BLaER1 treated with 17β-estradiol and CSF1 and Interleukin-3, amounts not matched to agents 10 nM and 100 nM (cell line): Measurements from ENCODE around the gene BCL7B.
"Not testable (repeated sequence)": the region's sequence is repeated elsewhere in the genome, so short reads cannot be mapped to it uniquely, and the experiment has no call there.

Source experiments
- H3K27ac ChIP-seq, 11 experiments: shearing (Covaris generic); formaldehyde crosslinking; 2 replicates each; pipeline ENCODE4 v1.8.1; 2022
- H3K27me3 ChIP-seq, 11 experiments: shearing (Covaris generic); formaldehyde crosslinking; 2 replicates each; pipeline ENCODE4 v1.8.1; 2022
- H3K36me3 ChIP-seq, 11 experiments: shearing (Covaris generic); formaldehyde crosslinking; 2 replicates each; pipeline ENCODE4 v1.8.1; 2022
- H3K4me1 ChIP-seq, 10 experiments: shearing (Covaris generic); formaldehyde crosslinking; 2 replicates each; pipeline ENCODE4 v1.8.1; 2022
- H3K4me2 ChIP-seq, 11 experiments: shearing (Covaris generic); formaldehyde crosslinking; 2 replicates each; pipeline ENCODE4 v1.8.1; 2022
- H3K4me3 ChIP-seq, 10 experiments: shearing (Covaris generic); formaldehyde crosslinking; 2 replicates each; pipeline ENCODE4 v1.8.1; 2022
- H3K9ac ChIP-seq, 11 experiments: shearing (Covaris generic); formaldehyde crosslinking; 2 replicates each; pipeline ENCODE4 v1.8.1; 2022
- H3K9me3 ChIP-seq, 11 experiments: shearing (Covaris generic); formaldehyde crosslinking; replicated peaks in 1 of 11; 2 replicates each; pipeline ENCODE4 v1.8.1; 2022
- H4K20me1 ChIP-seq, 11 experiments: shearing (Covaris generic); formaldehyde crosslinking; 2 replicates each; pipeline ENCODE4 v1.8.1; 2022
- Cebpa-rat ChIP-seq, 11 experiments: shearing (Covaris generic); IDR thresholded peaks; 2 replicates each; pipeline ENCODE4 v1.8.1; 2022

BCL7B gene

GRCh38 chr7:73596191-73597065 is 38.9 kb upstream of the BCL7B start:
- no peaks in the 10 kb centered on the region for H3K36me3 ChIP-seq

GRCh38 chr7:73595358-73595757 is 37.9 kb upstream of the BCL7B start:
- TF ChIP-seq Cebpa-rat (IDR thresholded peaks at IDR 0.05) = no peak
- Histone ChIP-seq H3K27me3 (no peaks in the 10 kb centered on the region; a peak in 1 of 22 replicates), H3K36me3 (no peaks in the 10 kb centered on the region), H3K9me3 (no peaks in the 10 kb centered on the region), H3K4me1 (peaks cover 0 to 24% (median 0%) of the 10 kb centered on the region in 10 experiments; a peak in 5 of 20 replicates), H3K4me3 (no peak overlapping the region), H3K27ac (no peak overlapping the region), H4K20me1 (no peaks in the 10 kb centered on the region; a peak in 1 of 22 replicates), H3K4me2 (no peak overlapping the region; a peak in 1 of 22 replicates), H3K9ac (no peak overlapping the region)

More at GRCh38 chr7:73596191-73597065, 38.9 kb upstream of the BCL7B start:
- no peak overlapping the region for H3K27ac ChIP-seq
- H3K4me2 ChIP-seq = no peak overlapping the region
- H3K9ac ChIP-seq = no peak overlapping the region
- H3K9me3 ChIP-seq = no peaks in the 10 kb centered on the region
- peaks cover 2 to 32% (median 7%) of the 10 kb centered on the region in 10 experiments; a peak in 17 of 20 replicates for H3K4me1 ChIP-seq
- TF ChIP-seq Cebpa-rat (IDR thresholded peaks at IDR 0.05) = no peak
- H3K4me3 ChIP-seq = no peak overlapping the region
- no peaks in the 10 kb centered on the region; a peak in 1 of 22 replicates for H3K27me3 ChIP-seq
- H4K20me1 ChIP-seq = no peaks in the 10 kb centered on the region

GRCh38 chr7:73593207-73594045 is 35.9 kb upstream of the BCL7B start:
- Histone ChIP-seq H3K27ac (no peak overlapping the region), H3K4me1 (peaks cover 0 to 13% (median 0%) of the 10 kb centered on the region in 10 experiments; a peak in 4 of 20 replicates), H4K20me1 (no peaks in the 10 kb centered on the region; a peak in 1 of 22 replicates), H3K9ac (no peak overlapping the region), H3K36me3 (no peaks in the 10 kb centered on the region), H3K27me3 (no peaks in the 10 kb centered on the region; a peak in 1 of 22 replicates), H3K9me3 (no peaks in the 10 kb centered on the region), H3K4me2 (peak overlapping the region in 3 of 11 experiments; percentile 42 to 50 (median 43); a peak in 5 of 22 replicates), H3K4me3 (no peak overlapping the region)
- no peak for TF ChIP-seq Cebpa-rat (IDR thresholded peaks at IDR 0.05)

- peak overlapping the region in 7 of 11 experiments; percentile 0 to 91 (median 58); a peak in 14 of 22 replicates for H3K4me2 ChIP-seq
- TF ChIP-seq Cebpa-rat (IDR thresholded peaks at IDR 0.05) = no peak
- no peak overlapping the region for H3K4me3 ChIP-seq
- no peaks in the 10 kb centered on the region for H3K27me3 ChIP-seq
- H3K27ac ChIP-seq = peak overlapping the region in 4 of 11 experiments; percentile 9 to 60 (median 52); a peak in 5 of 22 replicates
- no peaks in the 10 kb centered on the region for H3K36me3 ChIP-seq
- H4K20me1 ChIP-seq = no peaks in the 10 kb centered on the region; a peak in 1 of 22 replicates
- H3K4me1 ChIP-seq = peaks cover 6 to 62% (median 47%) of the 10 kb centered on the region in 10 experiments
- peaks cover 0 to 4% (median 0%) of the 10 kb centered on the region in 11 experiments; a peak in 1 of 22 replicates for H3K9me3 ChIP-seq
- H3K9ac ChIP-seq = no peak overlapping the region
Measured at GRCh38 chr7:73586911-73587310, 29.4 kb upstream of the BCL7B start.

- Histone ChIP-seq H4K20me1 (no peaks in the 10 kb centered on the region), H3K36me3 (no peaks in the 10 kb centered on the region), H3K4me2 (peak overlapping the region in 4 of 11 experiments; percentile 57 to 95 (median 74); a peak in 6 of 22 replicates), H3K9me3 (peaks cover 0 to 4% (median 0%) of the 10 kb centered on the region in 11 experiments; a peak in 1 of 22 replicates), H3K27me3 (no peaks in the 10 kb centered on the region), H3K27ac (no peak overlapping the region), H3K9ac (no peak overlapping the region), H3K4me1 (peaks cover 15 to 80% (median 63%) of the 10 kb centered on the region in 10 experiments), H3K4me3 (no peak overlapping the region)
- no peak for TF ChIP-seq Cebpa-rat (IDR thresholded peaks at IDR 0.05)
Measured at GRCh38 chr7:73585196-73585595, 27.7 kb upstream of the BCL7B start.

- H3K36me3 ChIP-seq = no peaks in the 10 kb centered on the region
- H3K9me3 ChIP-seq = peaks cover 0 to 4% (median 0%) of the 10 kb centered on the region in 11 experiments; a peak in 1 of 22 replicates
- no peaks in the 10 kb centered on the region for H4K20me1 ChIP-seq
- H3K9ac ChIP-seq = peak overlapping the region in 5 of 11 experiments; percentile 40 to 76 (median 63); a peak in 5 of 22 replicates
- H3K27ac ChIP-seq = peak overlapping the region in 8 of 11 experiments; percentile 64 to 94 (median 76); a peak in 16 of 22 replicates
- H3K4me1 ChIP-seq = peaks cover 23 to 88% (median 72%) of the 10 kb centered on the region in 10 experiments
- H3K4me3 ChIP-seq = 0 out of 20 replicates have a peak overlapping the region, but pooled peaks of 1 of the 10 experiments have one; percentile 26
- no peaks in the 10 kb centered on the region for H3K27me3 ChIP-seq
- peak in 8 of 11 experiments; percentile 28 to 68 (median 44); a peak in 9 of 22 replicates for TF ChIP-seq Cebpa-rat (IDR thresholded peaks at IDR 0.05)
- peak overlapping the region; percentile 71 to 96 (median 91); a peak in 20 of 22 replicates for H3K4me2 ChIP-seq
Measured at GRCh38 chr7:73582664-73583202, 25.2 kb upstream of the BCL7B start.

- peaks cover 0 to 16% (median 6%) of the 10 kb centered on the region in 11 experiments; a peak in 12 of 22 replicates for H4K20me1 ChIP-seq
- H3K27ac ChIP-seq = peak overlapping the region in 9 of 11 experiments; percentile 0 to 94 (median 74); a peak in 16 of 22 replicates
- H3K9ac ChIP-seq = peak overlapping the region in 5 of 11 experiments; percentile 60 to 76 (median 70); a peak in 9 of 22 replicates
- TF ChIP-seq Cebpa-rat (IDR thresholded peaks at IDR 0.05) = peak in 1 of 11 experiments; percentile 11; a peak in 1 of 22 replicates
- not testable (repeated sequence) for H3K27me3 ChIP-seq, H3K9me3 ChIP-seq
- H3K4me1 ChIP-seq = peaks cover 40 to 86% (median 72%) of the 10 kb centered on the region in 10 experiments
- peak overlapping the region in 1 of 10 experiments; percentile 59; a peak in 2 of 20 replicates for H3K4me3 ChIP-seq
- peaks cover 2 to 11% (median 5%) of the 10 kb centered on the region in 11 experiments; a peak in 15 of 22 replicates for H3K36me3 ChIP-seq
- peak overlapping the region in 9 of 11 experiments; percentile 72 to 96 (median 91); a peak in 19 of 22 replicates for H3K4me2 ChIP-seq
Measured at GRCh38 chr7:73581006-73581405, 23.5 kb upstream of the BCL7B start.
